HCT116 (cell line): ENCODE data around the gene PLP1. TPM values are rescaled to one million over a fixed set of nuclear protein-coding genes. Genes with fewer than 3 reads are reported as not detected.

Source experiments
- ATAC-seq: fragments of 200-7000 bp; cut with Tn5 transposase; 2 replicates; pipeline ENCODE4 v1.9.1; 2020; ENCODE audit warnings: mild to moderate bottlenecking, moderate library complexity
- BruUV-seq: library from RNA; stranded (reverse); fragments of 400-500 nt; replicated peaks from 2 replicates; lab custom pipeline; 2021; lab: Mats Ljungman, UMichigan
- CTCF ChIA-PET: fragments of 300-600 bp; sonication (Branson Sonifier 250); formaldehyde crosslinking; loops from one replicate; lab custom pipeline; 2021; ENCODE audit warnings: antibody characterized with exemption; lab: Charles Lee
- POLR2A ChIA-PET: fragments of 300-600, 350-600 bp; sonication (Branson Sonifier 250); formaldehyde crosslinking; loops from one replicate; lab custom pipeline; 2021; ENCODE audit warnings: antibody characterized with exemption; lab: Charles Lee
- RAD21 ChIA-PET, 2 experiments: fragments of 300-600 bp; sonication (Branson Sonifier 250); formaldehyde crosslinking; loops; one replicate each; lab custom pipeline; 2023; ENCODE audit warnings: low total read pairs in 2 of 2; ENCODE audit not compliant: uncharacterized antibody in 2 of 2, unreplicated experiment in 2 of 2, low non-redundant PET in 1 of 2; lab: Charles Lee
- DNase-seq: peaks from one replicate; pipeline ENCODE4 v3.0.0-alpha.2; 2010; ENCODE audit warnings: low read depth, low spot score
- H2AFZ ChIP-seq: fragments of 200-600 bp; shearing (Covaris generic), sonication (generic); 2 replicates; pipeline ENCODE4 v1.6.1; 2017; ENCODE audit warnings: low read depth, mixed run types, mixed read lengths, antibody characterized with exemption, low read length; ENCODE audit not compliant: poor library complexity, severe bottlenecking
- H3K27ac ChIP-seq: 2 replicates; pipeline ENCODE4 v1.5.1; 2012; ENCODE audit warnings: low read depth, low read length
- H3K27me3 ChIP-seq: fragments of 200-600 bp; sonication (generic); 2 replicates; pipeline ENCODE4 v1.6.1; 2016; ENCODE audit warnings: mixed run types, low read length, mixed read lengths; ENCODE audit not compliant: insufficient read depth
- H3K36me3 ChIP-seq, 2 experiments: fragments of 200-500 bp in 1 of 2; fragments of 200-600 bp in 1 of 2; sonication (Bioruptor generic) in 1 of 2; sonication (generic) in 1 of 2; 2 replicates each; pipeline versions ENCODE4 v1.5.1 to v1.6.1; 2014 to 2016; ENCODE audit warnings: low read length in 2 of 2, inconsistent platforms in 1 of 2, mixed read lengths in 1 of 2, mixed run types in 1 of 2; ENCODE audit not compliant: insufficient read depth in 2 of 2, control insufficient read depth in 1 of 2
- H3K4me1 ChIP-seq, 2 experiments: fragments of 200-600 bp in 1 of 2; sonication (generic) in 1 of 2; 2 replicates each; pipeline versions ENCODE4 v1.5.1 to v1.6.1; 2012 to 2017; ENCODE audit warnings: low read length in 2 of 2, inconsistent platforms in 1 of 2, mild to moderate bottlenecking in 1 of 2, mixed read lengths in 1 of 2, mixed run types in 1 of 2, moderate library complexity in 1 of 2; ENCODE audit not compliant: insufficient read depth in 2 of 2, control insufficient read depth in 1 of 2
- H3K4me2 ChIP-seq: fragments of 200-600 bp; sonication (generic); 2 replicates; pipeline ENCODE4 v1.6.1; 2017; ENCODE audit warnings: mixed run types, low read length, mixed read lengths
- H3K4me3 ChIP-seq, 2 experiments: fragments of 200-600 bp in 1 of 2; sonication (generic) in 1 of 2; replicated peaks in 1 of 2; 2 replicates each; pipeline ENCODE4 v1.5.1; 2011 to 2016; ENCODE audit warnings: low read length in 2 of 2, control low read depth in 1 of 2, low read depth in 1 of 2, mild to moderate bottlenecking in 1 of 2, mixed read lengths in 1 of 2, mixed run types in 1 of 2
- H3K79me2 ChIP-seq: fragments of 200-600 bp; sonication (generic); 2 replicates; pipeline ENCODE4 v1.6.1; 2017; ENCODE audit warnings: mild to moderate bottlenecking, mixed run types, low read length, moderate library complexity, mixed read lengths; ENCODE audit not compliant: insufficient read depth
- H3K9ac ChIP-seq: fragments of 200-600 bp; sonication (generic); 2 replicates; pipeline ENCODE4 v1.6.1; 2016; ENCODE audit warnings: low read length, mixed read lengths
- H3K9me2 ChIP-seq: fragments of 200-600 bp; sonication (generic), shearing (Covaris generic); 2 replicates; pipeline ENCODE4 v1.6.1; 2017; ENCODE audit warnings: mixed run types, mild to moderate bottlenecking, moderate library complexity; ENCODE audit not compliant: insufficient read depth
- H3K9me3 ChIP-seq, 2 experiments: fragments of 200-500 bp in 1 of 2; fragments of 200-600 bp in 1 of 2; sonication (Bioruptor generic) in 1 of 2; sonication (generic) in 1 of 2; 2 replicates each; pipeline ENCODE4 v1.6.1; 2014 to 2017; ENCODE audit warnings: low read length in 2 of 2, mixed read lengths in 2 of 2, inconsistent platforms in 1 of 2, low read depth in 1 of 2, mild to moderate bottlenecking in 1 of 2, mixed run types in 1 of 2, moderate library complexity in 1 of 2; ENCODE audit not compliant: control insufficient read depth in 1 of 2, insufficient read depth in 1 of 2
- H4K20me1 ChIP-seq: fragments of 200-600 bp; sonication (generic), shearing (Covaris generic); 2 replicates; pipeline ENCODE4 v1.6.1; 2017; ENCODE audit warnings: mixed run types, mild to moderate bottlenecking, moderate library complexity; ENCODE audit not compliant: insufficient read depth
- CTCF ChIP-seq, 3 experiments: fragments of 200-600 bp in 1 of 3; sonication (generic) in 1 of 3; IDR thresholded peaks in 2 of 3; conservative IDR thresholded peaks in 1 of 3; 2 replicates each; pipeline ENCODE4 v1.5.1; 2012 to 2017; ENCODE audit warnings: low read depth in 2 of 3, low read length in 2 of 3, antibody characterized with exemption in 1 of 3, borderline replicate concordance in 1 of 3, control low read depth in 1 of 3, mild to moderate bottlenecking in 1 of 3, mixed read lengths in 1 of 3, mixed run types in 1 of 3, moderate library complexity in 1 of 3; ENCODE audit not compliant: insufficient read depth in 1 of 3
- EGR1 ChIP-seq: IDR thresholded peaks from 2 replicates; pipeline ENCODE4 v1.6.1; 2012; ENCODE audit warnings: low read depth
- ELF1 ChIP-seq: IDR thresholded peaks from 2 replicates; pipeline ENCODE4 v1.6.1; 2012; ENCODE audit warnings: low read depth, borderline replicate concordance
- EZH2phosphoT487 ChIP-seq: fragments of 200-600 bp; IDR thresholded peaks from 2 replicates; pipeline ENCODE4 v1.6.1; 2018; ENCODE audit warnings: antibody characterized with exemption, borderline replicate concordance
- FOSL1 ChIP-seq: IDR thresholded peaks from 2 replicates; pipeline ENCODE4 v1.6.1; 2012; ENCODE audit warnings: low read depth
- JUND ChIP-seq: IDR thresholded peaks from 2 replicates; pipeline ENCODE4 v1.6.1; 2012
- POLR2AphosphoS5 ChIP-seq: IDR thresholded peaks from 2 replicates; pipeline ENCODE4 v1.6.1; 2011; ENCODE audit warnings: mild to moderate bottlenecking, low read depth, low read length, moderate library complexity
- SP1 ChIP-seq: IDR thresholded peaks from 2 replicates; pipeline ENCODE4 v1.6.1; 2012; ENCODE audit warnings: low read depth
- TCF7L2 ChIP-seq: IDR thresholded peaks from 2 replicates; pipeline ENCODE4 v1.7.0; 2011; ENCODE audit warnings: borderline replicate concordance, inconsistent platforms; ENCODE audit not compliant: insufficient read depth, insufficient read length; ENCODE audit errors: extremely low read depth
- intact Hi-C: fragments of 100-400 bp; cut with micrococcal nuclease; formaldehyde crosslinking; loops from 2 replicates; pipeline ENCODE4 v1.10.0; 2022
- total RNA-seq: library from RNA; stranded (reverse); gene quantifications from one replicate; pipeline ENCODE4 v1.2.1, GENCODE V29; 2021; ENCODE audit not compliant: unreplicated experiment
- TF ChIP-seq, protein P1 (sequence below): IDR thresholded peaks from 2 replicates; pipeline ENCODE4 v1.6.1; 2012
- TF ChIP-seq, protein P2 (sequence below): IDR thresholded peaks from 2 replicates; pipeline ENCODE4 v1.6.1; 2011; ENCODE audit warnings: mild to moderate bottlenecking, low read length, moderate library complexity; ENCODE audit not compliant: insufficient replicate concordance; ENCODE audit errors: extremely low read depth
- TF ChIP-seq, protein P3 (sequence below): IDR thresholded peaks from 2 replicates; pipeline ENCODE4 v1.6.1; 2012; ENCODE audit warnings: low read depth

PLP1 gene
- total RNA-seq, 1 experiment from 2014 or later = not detected

DNA sequence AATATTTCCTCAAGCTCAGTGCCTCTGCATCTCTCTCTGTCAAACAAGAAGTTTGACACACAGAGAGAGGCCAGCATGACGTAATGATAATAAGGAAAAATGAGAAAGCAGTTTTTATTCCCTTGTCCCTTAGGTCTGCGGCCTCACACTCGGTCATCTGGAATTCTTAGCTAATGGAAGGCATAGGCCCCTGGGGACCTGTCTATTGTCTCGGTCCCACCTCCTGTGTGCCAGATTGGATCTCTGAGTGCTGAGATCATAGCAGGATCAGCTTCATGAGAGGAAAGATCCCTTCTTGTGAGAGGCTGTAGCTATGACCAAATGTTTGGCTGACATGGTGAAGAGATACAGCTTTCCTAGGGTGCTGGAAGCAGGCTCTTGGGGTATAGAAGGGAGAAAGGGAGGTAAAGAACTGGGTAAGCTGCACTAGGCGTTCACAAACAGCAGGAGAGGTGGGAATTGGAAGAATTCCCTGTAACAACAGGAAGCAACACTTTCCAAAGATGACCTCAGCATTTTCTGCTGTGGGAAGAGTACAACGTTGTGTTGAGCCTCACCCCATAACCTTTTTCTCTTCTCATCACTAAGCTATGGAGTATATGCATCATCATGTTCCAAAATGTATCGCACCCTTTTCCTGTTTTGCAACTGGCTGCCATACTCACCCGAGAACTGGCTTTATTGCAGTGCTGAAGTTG, 45.7 kb upstream of the PLP1 start:
- H3K9me3 ChIP-seq = no peaks in the 10 kb centered on the region
- no peaks in the 10 kb centered on the region for H3K9me2 ChIP-seq
- H3K4me3 ChIP-seq = no peak overlapping the region
- DNase-seq (no peak), ATAC-seq (no peak)
- H3K27ac ChIP-seq = no peak overlapping the region
- no peaks in the 10 kb centered on the region for H4K20me1 ChIP-seq
- H3K4me2 ChIP-seq = no peak overlapping the region
- no peak overlapping the region for H2AFZ ChIP-seq
- ChIA-PET RAD21 (no interaction called here), POLR2A (no interaction called here), CTCF (interaction anchor here (1.4 kb wide), 1 partner anchor 19 kb away, joined by 3 read pairs; no protein-coding TSS in a partner anchor)
- no peaks in the 10 kb centered on the region for H3K4me1 ChIP-seq
- intact Hi-C loops = no loop called here
- TF ChIP-seq TCF7L2 (no peak), ELF1 (no peak), EZH2phosphoT487 (no peak), SP1 (no peak), FOSL1 (no peak), CTCF (IDR thresholded peaks at IDR 0.05 in 2 of 3, conservative IDR thresholded peaks at IDR 0.05 in 1 of 3; ENCODE audit: borderline replicate concordance in 1 of 3, insufficient read depth in 1 of 3, low read depth in 2 of 3, low read length in 2 of 3) (no peak), EGR1 (no peak), POLR2AphosphoS5 (no peak), JUND (no peak)
- TF ChIP-seq, protein P1, sequence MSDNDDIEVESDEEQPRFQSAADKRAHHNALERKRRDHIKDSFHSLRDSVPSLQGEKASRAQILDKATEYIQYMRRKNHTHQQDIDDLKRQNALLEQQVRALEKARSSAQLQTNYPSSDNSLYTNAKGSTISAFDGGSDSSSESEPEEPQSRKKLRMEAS = no peak
- TF ChIP-seq, protein P2, sequence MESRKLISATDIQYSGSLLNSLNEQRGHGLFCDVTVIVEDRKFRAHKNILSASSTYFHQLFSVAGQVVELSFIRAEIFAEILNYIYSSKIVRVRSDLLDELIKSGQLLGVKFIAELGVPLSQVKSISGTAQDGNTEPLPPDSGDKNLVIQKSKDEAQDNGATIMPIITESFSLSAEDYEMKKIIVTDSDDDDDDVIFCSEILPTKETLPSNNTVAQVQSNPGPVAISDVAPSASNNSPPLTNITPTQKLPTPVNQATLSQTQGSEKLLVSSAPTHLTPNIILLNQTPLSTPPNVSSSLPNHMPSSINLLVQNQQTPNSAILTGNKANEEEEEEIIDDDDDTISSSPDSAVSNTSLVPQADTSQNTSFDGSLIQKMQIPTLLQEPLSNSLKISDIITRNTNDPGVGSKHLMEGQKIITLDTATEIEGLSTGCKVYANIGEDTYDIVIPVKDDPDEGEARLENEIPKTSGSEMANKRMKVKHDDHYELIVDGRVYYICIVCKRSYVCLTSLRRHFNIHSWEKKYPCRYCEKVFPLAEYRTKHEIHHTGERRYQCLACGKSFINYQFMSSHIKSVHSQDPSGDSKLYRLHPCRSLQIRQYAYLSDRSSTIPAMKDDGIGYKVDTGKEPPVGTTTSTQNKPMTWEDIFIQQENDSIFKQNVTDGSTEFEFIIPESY = no peak
- TF ChIP-seq, protein P3, sequence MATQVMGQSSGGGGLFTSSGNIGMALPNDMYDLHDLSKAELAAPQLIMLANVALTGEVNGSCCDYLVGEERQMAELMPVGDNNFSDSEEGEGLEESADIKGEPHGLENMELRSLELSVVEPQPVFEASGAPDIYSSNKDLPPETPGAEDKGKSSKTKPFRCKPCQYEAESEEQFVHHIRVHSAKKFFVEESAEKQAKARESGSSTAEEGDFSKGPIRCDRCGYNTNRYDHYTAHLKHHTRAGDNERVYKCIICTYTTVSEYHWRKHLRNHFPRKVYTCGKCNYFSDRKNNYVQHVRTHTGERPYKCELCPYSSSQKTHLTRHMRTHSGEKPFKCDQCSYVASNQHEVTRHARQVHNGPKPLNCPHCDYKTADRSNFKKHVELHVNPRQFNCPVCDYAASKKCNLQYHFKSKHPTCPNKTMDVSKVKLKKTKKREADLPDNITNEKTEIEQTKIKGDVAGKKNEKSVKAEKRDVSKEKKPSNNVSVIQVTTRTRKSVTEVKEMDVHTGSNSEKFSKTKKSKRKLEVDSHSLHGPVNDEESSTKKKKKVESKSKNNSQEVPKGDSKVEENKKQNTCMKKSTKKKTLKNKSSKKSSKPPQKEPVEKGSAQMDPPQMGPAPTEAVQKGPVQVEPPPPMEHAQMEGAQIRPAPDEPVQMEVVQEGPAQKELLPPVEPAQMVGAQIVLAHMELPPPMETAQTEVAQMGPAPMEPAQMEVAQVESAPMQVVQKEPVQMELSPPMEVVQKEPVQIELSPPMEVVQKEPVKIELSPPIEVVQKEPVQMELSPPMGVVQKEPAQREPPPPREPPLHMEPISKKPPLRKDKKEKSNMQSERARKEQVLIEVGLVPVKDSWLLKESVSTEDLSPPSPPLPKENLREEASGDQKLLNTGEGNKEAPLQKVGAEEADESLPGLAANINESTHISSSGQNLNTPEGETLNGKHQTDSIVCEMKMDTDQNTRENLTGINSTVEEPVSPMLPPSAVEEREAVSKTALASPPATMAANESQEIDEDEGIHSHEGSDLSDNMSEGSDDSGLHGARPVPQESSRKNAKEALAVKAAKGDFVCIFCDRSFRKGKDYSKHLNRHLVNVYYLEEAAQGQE = no peak
- peaks cover 15% of the 10 kb centered on the region for H3K27me3 ChIP-seq
- no peaks in the 10 kb centered on the region for H3K36me3 ChIP-seq
- BruUV-seq = no TSS peak
- H3K9ac ChIP-seq = no peak overlapping the region
- H3K79me2 ChIP-seq = no peaks in the 10 kb centered on the region
